GM21515 (cell line): ENCODE data around the gene CTIF.

ENCODE experiments used
- ATAC-seq: cut with Tn5 transposase; IDR thresholded peaks from one replicate; pipeline ENCODE4 v1.9.1; 2021; ENCODE audit not compliant: unreplicated experiment

CTIF gene

DNA sequence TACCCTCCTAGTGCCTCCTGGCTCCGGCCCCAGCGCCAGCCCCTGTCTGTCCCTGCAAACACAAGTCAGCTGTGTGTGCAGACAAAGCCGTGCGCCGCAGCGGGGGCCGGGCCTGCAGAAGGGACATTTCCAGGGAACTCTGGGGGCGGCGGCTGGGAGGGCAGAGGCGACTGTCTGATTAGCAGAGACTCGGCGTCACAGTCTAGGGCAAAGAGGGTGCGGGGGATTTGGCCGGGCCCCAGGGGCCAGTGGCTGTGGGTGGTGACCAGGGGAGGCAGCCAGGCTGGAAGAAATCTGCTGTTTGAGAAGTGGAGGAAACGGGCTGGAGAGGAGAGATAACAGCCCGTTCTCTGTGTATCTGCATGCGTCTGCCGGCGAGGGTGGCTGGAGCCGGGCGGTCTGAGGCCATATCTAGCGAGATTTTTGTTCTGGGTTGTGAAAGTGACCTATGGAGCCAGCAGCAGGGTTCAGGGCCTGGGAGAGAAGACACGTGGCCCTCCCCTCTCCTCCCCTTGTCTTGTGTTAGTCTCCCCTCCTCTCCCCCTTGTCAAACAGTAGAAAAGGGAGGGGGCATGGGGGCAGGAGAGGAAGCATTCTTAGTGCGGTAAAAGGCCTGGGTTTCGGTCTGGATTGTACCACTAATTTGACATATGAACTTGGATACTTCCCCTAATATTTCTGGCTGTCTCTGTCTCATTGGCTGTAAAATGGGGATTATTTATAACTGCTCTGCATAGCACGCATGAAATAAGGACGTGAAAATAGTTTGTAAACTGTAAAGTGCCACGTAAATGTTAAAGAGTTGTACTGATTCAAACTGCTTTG, 242.5 kb downstream of the CTIF start:
- ATAC-seq, result no peak

DNA sequence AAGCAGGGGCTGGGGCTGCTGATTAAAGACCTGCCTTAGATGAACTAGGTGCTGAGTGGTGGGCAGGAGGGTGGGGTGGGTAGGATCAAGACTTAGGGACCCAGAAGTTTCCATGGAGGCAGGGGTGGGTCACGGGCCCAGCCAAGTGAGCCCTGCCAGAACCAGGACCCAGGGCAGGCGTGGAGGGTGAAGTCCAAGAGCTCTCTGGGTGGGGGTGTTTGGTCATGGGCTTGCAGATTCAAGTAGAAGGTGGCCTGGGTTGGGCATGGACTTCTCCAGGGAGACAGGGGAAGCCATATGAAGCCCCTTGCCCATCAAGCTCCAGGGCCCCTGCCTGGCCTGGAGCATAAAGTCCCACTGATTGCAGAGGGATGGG, 243.1 kb downstream of the CTIF start:
- ATAC-seq, result no peak

- no peak for ATAC-seq
Measured at GRCh38 chr18:48782381-48782861, 243.6 kb downstream of the CTIF start.

DNA sequence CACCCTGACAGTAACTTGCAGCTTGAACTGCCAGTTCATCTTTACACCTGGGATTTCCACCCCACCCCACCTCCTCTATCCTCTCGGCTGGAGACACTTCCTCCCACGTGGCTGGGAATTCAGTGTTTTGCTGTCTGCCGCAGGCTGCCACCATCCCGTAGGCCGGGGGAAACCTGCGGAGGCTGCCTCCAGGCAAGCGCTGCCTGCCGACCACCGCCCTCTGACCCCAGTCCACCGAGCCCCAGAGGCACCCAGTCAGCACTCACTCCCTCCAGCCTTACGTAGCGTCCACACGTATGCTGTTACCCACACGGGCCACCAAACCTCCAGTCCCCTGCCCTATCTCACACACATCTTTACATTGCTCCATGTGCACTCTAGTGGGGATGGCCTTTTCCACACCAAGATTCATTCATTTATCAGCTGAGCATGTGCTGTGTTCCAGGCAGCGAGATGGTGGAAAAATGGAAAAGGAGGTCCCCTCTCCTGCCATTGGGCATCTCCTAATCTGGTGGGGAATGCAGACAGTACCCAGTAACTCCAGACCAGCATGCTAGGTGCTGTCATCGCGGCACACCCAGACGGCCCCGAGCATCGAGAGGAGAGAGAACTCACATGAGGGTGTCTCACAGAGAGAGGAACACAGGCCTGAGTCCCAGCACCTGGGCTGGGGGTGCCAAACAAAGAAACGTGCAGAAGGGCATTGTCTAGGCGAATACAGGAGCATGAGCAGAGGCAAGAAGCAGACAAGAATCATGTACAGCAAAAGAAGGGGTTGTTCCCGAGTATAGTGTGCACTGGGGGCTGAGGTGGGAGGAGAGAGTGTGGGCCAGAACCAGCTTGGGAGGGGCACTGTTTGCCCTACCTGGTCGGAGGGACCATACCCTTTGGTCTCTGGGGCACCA, 245.0 kb downstream of the CTIF start:
- ATAC-seq, result no peak

DNA sequence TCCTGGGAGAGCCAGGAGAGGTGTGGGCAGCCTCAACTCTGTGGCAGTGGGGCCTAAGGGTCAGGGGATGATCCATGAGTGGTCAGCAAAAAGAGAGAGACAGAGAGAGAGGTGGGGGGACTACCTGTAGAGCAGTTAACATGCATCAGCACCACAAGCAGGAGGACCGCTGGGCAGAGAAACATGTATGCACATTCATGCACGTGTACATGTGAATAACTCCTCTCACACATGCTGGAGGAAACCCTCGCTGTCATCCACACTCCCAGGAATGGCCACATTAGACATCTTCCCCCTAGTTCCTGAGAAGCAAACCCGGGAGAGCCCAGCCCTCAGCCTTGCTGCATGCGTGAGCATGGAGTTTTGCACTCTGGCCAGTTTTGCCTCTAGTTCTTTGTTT, 245.8 kb downstream of the CTIF start:
- peak; percentile 16 for ATAC-seq

- ATAC-seq, result peak; percentile 91
Measured at GRCh38 chr18:48785091-48785614, 246.3 kb downstream of the CTIF start.

DNA sequence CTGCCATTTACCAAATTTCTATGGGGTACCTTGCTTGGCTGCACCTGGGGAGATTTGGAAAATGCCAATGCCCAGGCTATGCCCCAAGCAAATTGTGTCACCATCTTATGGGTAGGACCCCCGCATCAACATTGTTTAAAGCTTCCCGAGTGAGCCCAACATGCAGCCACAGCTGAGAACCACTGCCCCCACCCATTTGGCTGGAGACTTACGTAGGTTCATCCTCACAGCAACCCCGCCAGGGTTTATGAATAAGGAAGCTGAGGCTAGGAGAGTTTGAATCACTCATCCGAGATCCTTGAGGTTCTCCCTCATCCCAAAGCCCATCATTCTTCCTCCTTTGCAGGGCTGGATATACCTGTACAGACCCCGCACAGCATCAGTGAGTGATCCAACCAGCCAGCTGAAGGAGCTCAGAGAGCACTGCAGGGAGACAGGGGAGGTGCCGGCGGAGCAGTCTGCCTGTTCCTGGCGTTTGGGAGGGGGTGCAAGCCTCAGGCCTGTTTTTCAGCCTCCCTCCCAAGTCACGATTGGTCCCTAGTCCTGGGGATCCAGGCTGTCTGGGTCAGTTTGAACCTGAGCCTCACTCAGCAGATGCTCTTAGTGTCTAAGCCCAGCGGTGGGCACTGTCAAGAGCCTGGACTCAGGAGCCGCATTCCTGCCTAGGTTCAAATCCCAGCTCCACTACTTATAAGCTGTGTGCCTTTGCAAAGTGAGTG, 247.1 kb downstream of the CTIF start:
- ATAC-seq, result no peak

DNA sequence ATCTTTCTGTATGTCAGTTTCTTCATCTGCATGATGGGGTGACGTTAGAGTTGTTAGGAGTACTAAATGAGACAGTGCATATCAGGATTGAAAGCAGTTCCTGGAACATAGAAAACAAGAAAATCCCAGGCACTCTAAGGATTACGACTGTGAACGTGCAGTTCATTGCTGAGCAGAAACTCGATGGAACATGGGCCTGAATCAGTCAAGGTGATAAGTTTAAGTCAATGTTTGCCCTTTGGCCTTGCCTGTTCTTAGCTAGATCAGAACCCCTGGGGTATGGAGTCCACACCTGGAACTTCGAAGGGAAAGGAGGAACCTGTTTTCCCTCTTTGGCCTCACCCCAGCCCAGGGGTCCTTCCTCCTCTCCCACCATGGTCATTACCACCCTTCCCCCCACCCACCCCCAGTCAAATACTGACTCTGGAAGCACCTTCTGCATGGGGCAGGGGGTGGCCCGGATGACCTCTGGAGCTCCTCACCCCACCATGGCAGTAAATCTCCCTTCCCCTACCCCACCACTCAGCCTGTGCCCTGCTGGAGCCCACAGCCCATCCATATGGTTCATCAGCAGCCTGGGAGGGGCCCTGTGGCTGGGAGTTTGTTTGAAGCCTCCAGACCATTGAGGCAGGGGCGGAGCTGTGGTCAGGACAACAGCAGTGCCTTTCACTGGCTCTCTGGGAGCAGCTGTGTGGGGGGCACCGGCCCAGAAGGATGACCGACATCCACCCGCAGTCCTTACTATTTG, 247.8 kb downstream of the CTIF start:
- no peak for ATAC-seq

- no peak for ATAC-seq
Measured at GRCh38 chr18:48787203-48788151, 248.6 kb downstream of the CTIF start.

DNA sequence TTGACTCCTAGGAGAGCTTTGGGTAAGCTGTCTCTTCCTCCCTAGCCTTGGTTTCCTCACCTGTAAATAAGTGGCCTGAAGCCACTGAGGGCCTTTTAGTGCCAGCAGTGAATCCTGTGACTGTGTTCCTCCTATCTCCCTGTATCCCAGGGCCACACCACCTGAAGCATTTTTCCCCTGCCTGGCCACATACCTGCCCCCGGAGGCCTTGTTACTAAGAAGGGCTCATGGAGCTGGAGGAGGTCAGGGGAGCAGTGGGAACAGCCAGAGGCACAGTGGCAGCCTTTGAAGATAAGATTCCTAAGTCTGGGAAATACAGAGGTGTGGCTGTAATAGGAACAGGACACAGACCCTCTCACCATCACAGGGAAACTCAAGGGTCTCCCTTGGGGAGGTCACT, 249.5 kb downstream of the CTIF start:
- ATAC-seq, result no peak

DNA sequence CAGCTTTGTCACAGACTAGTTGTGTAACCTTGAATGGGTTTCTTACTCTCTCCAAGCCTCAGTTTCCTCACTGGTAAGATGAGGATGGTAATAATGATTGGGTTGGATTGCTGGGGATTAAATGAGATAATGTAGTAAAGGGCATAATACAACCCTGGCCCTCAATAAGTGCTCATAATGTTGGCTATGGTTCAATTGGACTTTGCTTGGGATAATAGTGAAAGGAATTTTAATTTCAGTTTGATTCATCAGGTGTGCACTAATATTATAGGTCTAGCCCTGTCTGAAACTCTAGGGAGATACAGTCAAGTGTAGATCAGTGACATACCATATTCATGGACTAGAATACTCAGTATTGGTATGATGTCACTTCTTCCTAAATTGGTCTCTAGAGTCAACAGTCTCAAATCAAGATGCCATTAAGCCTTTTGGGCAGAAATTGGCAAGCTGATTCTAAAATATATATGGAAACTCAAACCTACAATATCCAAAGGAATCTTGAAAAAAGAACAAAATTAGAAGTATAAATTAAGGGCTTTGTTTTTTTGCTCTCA, 250.5 kb downstream of the CTIF start:
- ATAC-seq, result no peak

- no peak for ATAC-seq
Measured at GRCh38 chr18:48790226-48790863, 251.5 kb downstream of the CTIF start.

DNA sequence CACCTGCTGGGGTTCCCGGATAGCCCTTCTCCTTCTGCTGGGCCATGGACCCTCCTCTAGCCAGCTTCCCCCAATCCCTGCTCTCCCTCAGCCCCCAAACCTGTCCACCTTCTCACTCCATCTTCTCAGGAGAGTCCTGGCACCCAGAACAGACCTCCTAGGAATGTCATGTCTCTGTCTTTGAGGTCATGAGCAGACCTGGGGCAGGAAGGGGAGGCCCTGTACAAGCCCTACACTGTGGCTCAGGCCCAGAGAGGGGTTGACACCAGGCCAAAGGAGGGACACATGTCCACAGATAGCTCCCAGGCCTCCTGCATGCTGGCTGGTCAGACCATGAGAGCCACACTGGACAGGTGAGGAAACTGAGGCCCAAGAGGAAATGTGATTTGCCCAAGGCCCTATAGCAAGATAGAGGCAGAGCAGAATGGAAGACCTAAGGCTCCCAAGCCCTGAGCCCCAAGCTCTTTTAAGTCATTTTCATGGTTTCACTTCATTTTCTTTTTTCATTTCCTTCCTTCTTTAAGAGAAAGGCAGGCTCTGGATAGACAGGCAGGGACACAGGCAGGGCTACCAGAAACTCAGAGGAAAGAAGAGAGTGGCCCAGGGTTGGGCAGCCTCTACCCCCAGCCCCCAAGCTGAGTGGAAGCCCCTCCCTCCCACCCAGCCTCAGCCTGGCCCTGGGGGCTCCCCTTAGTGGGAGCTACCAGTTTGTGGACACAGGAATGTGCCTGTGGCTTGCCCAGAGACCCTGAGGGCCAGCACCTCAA, 252.2 kb downstream of the CTIF start:
- ATAC-seq, result no peak

- no peak for ATAC-seq
Measured at GRCh38 chr18:48791636-48792105, 252.8 kb downstream of the CTIF start.

- ATAC-seq, result no peak
Measured at GRCh38 chr18:48792141-48792540, 253.3 kb downstream of the CTIF start.

GRCh38 chr18:48792611-48793380, 254.0 kb downstream of the CTIF start:
- ATAC-seq, result no peak
